GM10266 (cell line): ENCODE results near the gene HEPHL1.

ENCODE experiments used
- DNase-seq: peaks from one replicate; pipeline ENCODE4 v3.0.0; 2012; ENCODE audit errors: extremely low spot score
- TF ChIP-seq, protein P1 (sequence below): IDR thresholded peaks from 2 replicates; pipeline ENCODE4 v1.5.1; 2012; ENCODE audit warnings: mild to moderate bottlenecking, low read depth; ENCODE audit not compliant: control insufficient read depth, insufficient read depth; ENCODE audit errors: missing control alignments

Gene HEPHL1

GRCh38 chr11:94129512-94130297 is 108.6 kb downstream of the HEPHL1 start:
- DNase-seq: no peak
- TF ChIP-seq, protein P1, sequence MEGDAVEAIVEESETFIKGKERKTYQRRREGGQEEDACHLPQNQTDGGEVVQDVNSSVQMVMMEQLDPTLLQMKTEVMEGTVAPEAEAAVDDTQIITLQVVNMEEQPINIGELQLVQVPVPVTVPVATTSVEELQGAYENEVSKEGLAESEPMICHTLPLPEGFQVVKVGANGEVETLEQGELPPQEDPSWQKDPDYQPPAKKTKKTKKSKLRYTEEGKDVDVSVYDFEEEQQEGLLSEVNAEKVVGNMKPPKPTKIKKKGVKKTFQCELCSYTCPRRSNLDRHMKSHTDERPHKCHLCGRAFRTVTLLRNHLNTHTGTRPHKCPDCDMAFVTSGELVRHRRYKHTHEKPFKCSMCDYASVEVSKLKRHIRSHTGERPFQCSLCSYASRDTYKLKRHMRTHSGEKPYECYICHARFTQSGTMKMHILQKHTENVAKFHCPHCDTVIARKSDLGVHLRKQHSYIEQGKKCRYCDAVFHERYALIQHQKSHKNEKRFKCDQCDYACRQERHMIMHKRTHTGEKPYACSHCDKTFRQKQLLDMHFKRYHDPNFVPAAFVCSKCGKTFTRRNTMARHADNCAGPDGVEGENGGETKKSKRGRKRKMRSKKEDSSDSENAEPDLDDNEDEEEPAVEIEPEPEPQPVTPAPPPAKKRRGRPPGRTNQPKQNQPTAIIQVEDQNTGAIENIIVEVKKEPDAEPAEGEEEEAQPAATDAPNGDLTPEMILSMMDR: no peak

- TF ChIP-seq, protein P1: no peak
- DNase-seq: no peak
These were observed 109.3 kb downstream of the HEPHL1 start for GRCh38 chr11:94130298-94131046.

- no peak for DNase-seq
- TF ChIP-seq, protein P1: no peak
These were observed 110.0 kb downstream of the HEPHL1 start for GRCh38 chr11:94131047-94131717.

- DNase-seq: no peak
- TF ChIP-seq, protein P1: no peak
These were observed 110.6 kb downstream of the HEPHL1 start for GRCh38 chr11:94131718-94132115.

- TF ChIP-seq, protein P1: no peak
- DNase-seq: no peak
These were observed 111.0 kb downstream of the HEPHL1 start for GRCh38 chr11:94132152-94132558.

- DNase-seq: no peak
- TF ChIP-seq, protein P1: no peak
These were observed 111.8 kb downstream of the HEPHL1 start for GRCh38 chr11:94132823-94133408.

GRCh38 chr11:94133752-94134151 is 112.6 kb downstream of the HEPHL1 start:
- TF ChIP-seq, protein P1: no peak
- DNase-seq: no peak
